Femur (tissue), 1 donor: ENCODE results near the gene TALDO1.
A peak's percentile ranks its signal among the peaks of the same experiment; 100 is the strongest.

ENCODE experiments used
- DNase-seq: peaks from one replicate; pipeline ENCODE4 v3.0.0-alpha.2; 2017

The TALDO1 gene

GRCh38 chr11:770642-771616, 23.7 kb downstream of the TALDO1 start:
- peak; percentile 15 for DNase-seq

GRCh38 chr11:771617-772204, 24.4 kb downstream of the TALDO1 start:
- DNase-seq, result peak; percentile 17

- DNase-seq, result peak; percentile 33
Measured at GRCh38 chr11:772429-773390, 25.4 kb downstream of the TALDO1 start.

GRCh38 chr11:773425-773824, 26.2 kb downstream of the TALDO1 start:
- peak; percentile 13 for DNase-seq

GRCh38 chr11:773830-774229, 26.6 kb downstream of the TALDO1 start:
- peak; percentile 16 for DNase-seq

GRCh38 chr11:774873-775592, 27.8 kb downstream of the TALDO1 start:
- DNase-seq, result no peak

GRCh38 chr11:776263-776560, 28.9 kb downstream of the TALDO1 start:
- no peak for DNase-seq

- DNase-seq, result no peak
Measured at GRCh38 chr11:776561-777287, 29.5 kb downstream of the TALDO1 start.

- peak; percentile 95 for DNase-seq
Measured at GRCh38 chr11:777288-778255, 30.3 kb downstream of the TALDO1 start, which contains the start of gene GATD1. Gene GATD1, minus strand, starts transcription at chr11:777487. Its CDS starts 25 bp downstream, at chr11:777462.

GRCh38 chr11:778976-779954, 32.0 kb downstream of the TALDO1 start:
- peak; percentile 26 for DNase-seq

- peak; percentile 14 for DNase-seq
Measured at GRCh38 chr11:779955-780532, 32.8 kb downstream of the TALDO1 start.

GRCh38 chr11:782264-783174, 35.3 kb downstream of the TALDO1 start:
- DNase-seq, result peak; percentile 25

- DNase-seq, result peak; percentile 89
Measured at GRCh38 chr11:783581-784015, 36.3 kb downstream of the TALDO1 start.

- no peak for DNase-seq
Measured at GRCh38 chr11:786235-787083, 39.2 kb downstream of the TALDO1 start.

- DNase-seq, result no peak
Measured at GRCh38 chr11:787084-787675, 39.9 kb downstream of the TALDO1 start.

GRCh38 chr11:788009-788640, 40.9 kb downstream of the TALDO1 start:
- no peak for DNase-seq
